ENCODE results near the gene REEP2. TPM values are rescaled to one million over a fixed set of nuclear protein-coding genes. Genes with fewer than 3 reads are reported as not detected.
A peak's percentile ranks its signal among the peaks of the same experiment; 100 is the strongest.
"Not testable (repeated sequence)": the region's sequence is repeated elsewhere in the genome, so short reads cannot be mapped to it uniquely, and the experiment has no call there.

The REEP2 gene, protein sequence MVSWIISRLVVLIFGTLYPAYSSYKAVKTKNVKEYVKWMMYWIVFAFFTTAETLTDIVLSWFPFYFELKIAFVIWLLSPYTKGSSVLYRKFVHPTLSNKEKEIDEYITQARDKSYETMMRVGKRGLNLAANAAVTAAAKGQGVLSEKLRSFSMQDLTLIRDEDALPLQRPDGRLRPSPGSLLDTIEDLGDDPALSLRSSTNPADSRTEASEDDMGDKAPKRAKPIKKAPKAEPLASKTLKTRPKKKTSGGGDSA
- total RNA-seq (2014; rRNA removed; shearing (Covaris generic)) (3.9 and 5.4 TPM in 2 replicates), total RNA-seq (2022) (5.1 and 6.5 TPM in 2 replicates), Bru-seq, nascent RNA (percentile 26 among the genes with signal in this experiment), BruChase-seq, experiment 1, labeled RNA remaining after a 6-hour chase (percentile 29 among the genes with signal in this experiment), BruChase-seq, experiment 2, labeled RNA remaining after a 2-hour chase (percentile 30 among the genes with signal in this experiment)
- long read RNA-seq, partial matches to known transcripts: 0 of 7 reads
- long read RNA-seq, other reads (novel, unspliced or antisense): 5 of 7 reads

DNA sequence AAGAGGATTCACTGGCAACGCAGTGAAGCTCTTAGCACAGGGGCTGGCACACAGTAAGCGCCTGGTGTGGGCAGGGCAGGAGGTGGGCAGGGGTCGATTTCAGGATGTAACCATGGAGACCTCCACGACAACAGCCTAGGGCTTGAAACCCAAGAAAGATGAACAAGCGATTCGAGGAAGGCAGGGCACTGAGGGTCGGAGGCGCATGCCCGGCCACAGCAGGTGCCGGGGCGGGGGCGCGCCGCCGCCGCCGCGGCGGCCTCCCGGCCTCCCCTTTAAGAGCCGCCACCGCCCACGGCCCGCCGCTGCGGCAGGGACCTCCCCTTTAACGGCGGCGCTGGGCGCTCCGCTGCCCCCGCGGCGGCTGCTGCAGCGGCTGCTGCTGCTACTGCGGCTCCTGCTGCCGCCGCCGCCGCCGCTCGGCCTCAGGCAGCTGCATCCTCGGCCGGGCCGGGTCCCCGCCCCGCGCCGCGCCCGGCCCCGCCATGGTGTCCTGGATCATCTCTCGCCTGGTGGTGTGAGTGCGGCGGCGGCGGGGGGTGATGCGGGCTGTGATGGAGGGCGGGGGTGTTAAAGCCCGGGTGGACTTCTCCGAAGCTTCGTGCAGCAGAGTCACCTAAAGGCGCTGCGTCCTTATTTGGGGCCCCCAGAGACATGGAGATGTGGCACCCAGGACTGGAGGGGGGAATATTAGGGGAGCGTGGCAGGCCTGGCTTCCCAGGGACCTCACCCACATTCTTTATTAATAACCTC lies at the start of gene REEP2:
Gene REEP2, plus strand, starts transcription at position 334 of the 753 bp plus-strand sequence. Its CDS starts 152 bp downstream, at position 486.
- no peaks in the 10 kb centered on the region for H3K9me3 ChIP-seq (ENCODE audit: low read length)
- H3K79me2 ChIP-seq (ENCODE audit: insufficient read depth, low read depth, low read length): no peaks in the 10 kb centered on the region
- CTCF ChIA-PET (ENCODE audit: unreplicated experiment): no interaction called here
- H3K27ac ChIP-seq (ENCODE audit: low read depth, low read length, poor library complexity, severe bottlenecking): no peak within 1 kb of the TSS
- TF ChIP-seq, protein P1, sequence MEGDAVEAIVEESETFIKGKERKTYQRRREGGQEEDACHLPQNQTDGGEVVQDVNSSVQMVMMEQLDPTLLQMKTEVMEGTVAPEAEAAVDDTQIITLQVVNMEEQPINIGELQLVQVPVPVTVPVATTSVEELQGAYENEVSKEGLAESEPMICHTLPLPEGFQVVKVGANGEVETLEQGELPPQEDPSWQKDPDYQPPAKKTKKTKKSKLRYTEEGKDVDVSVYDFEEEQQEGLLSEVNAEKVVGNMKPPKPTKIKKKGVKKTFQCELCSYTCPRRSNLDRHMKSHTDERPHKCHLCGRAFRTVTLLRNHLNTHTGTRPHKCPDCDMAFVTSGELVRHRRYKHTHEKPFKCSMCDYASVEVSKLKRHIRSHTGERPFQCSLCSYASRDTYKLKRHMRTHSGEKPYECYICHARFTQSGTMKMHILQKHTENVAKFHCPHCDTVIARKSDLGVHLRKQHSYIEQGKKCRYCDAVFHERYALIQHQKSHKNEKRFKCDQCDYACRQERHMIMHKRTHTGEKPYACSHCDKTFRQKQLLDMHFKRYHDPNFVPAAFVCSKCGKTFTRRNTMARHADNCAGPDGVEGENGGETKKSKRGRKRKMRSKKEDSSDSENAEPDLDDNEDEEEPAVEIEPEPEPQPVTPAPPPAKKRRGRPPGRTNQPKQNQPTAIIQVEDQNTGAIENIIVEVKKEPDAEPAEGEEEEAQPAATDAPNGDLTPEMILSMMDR (conservative IDR thresholded peaks at IDR 0.05; ENCODE audit: low read length): no peak
- TF ChIP-seq EZH2phosphoT487 (IDR thresholded peaks at IDR 0.05; ENCODE audit: borderline replicate concordance, low read depth, low read length): no peak
- H4K20me1 ChIP-seq (ENCODE audit: insufficient read depth, low read length): no peaks in the 10 kb centered on the region
- POLR2A ChIA-PET: no interaction called here
- peak within 1 kb of the TSS; percentile 68 for H3K4me3 ChIP-seq (ENCODE audit: low read depth, low read length, poor library complexity, severe bottlenecking)
- peaks cover 26% of the 10 kb centered on the region for H3K36me3 ChIP-seq (ENCODE audit: insufficient read depth, low read length)
- 0 out of 2 replicates have a peak within 1 kb of the TSS, but pooled peaks have one; percentile 61 for H2AFZ ChIP-seq (ENCODE audit: low read length)
- peak within 1 kb of the TSS; percentile 66 for H3K4me2 ChIP-seq (ENCODE audit: low read length)
- no peaks in the 10 kb centered on the region for H3K9me2 ChIP-seq (ENCODE audit: insufficient read depth, low read length)
- BruUV-seq (replicated peaks): no TSS peak
- H3K4me1 ChIP-seq (ENCODE audit: insufficient read depth, low read length, poor library complexity, severe bottlenecking): no peaks in the 10 kb centered on the region
- peak; percentile 71 for DNase-seq (ENCODE audit: low spot score)
- intact Hi-C loops (cut with micrococcal nuclease; ENCODE audit: unreplicated experiment): no loop called here

DNA sequence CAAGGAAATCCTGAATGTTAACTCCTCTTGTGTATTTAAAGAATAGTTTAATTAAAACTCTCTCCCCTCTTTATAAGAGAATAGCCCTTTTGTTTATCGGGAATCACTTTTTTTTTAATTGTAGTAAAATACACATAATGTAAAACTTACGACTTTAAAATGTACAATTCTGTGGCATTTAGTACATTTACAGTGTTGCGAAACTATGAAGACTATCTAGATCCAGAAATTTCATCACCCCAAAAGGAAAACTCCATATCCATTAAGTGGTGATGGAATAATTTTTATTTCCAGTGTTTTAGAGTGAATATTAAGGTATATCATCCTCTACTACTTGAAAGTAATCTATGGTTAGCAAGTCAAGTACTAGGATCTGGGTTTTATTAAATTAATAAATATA lies 49.5 kb upstream of the REEP2 start:
- CTCF ChIA-PET (ENCODE audit: unreplicated experiment): no interaction called here
- no TSS peak for BruUV-seq (replicated peaks)
- no peaks in the 10 kb centered on the region for H3K4me1 ChIP-seq (ENCODE audit: insufficient read depth, low read length, poor library complexity, severe bottlenecking)
- H3K9me2 ChIP-seq (ENCODE audit: insufficient read depth, low read length): no peaks in the 10 kb centered on the region
- H3K79me2 ChIP-seq (ENCODE audit: insufficient read depth, low read depth, low read length): no peaks in the 10 kb centered on the region
- H4K20me1 ChIP-seq (ENCODE audit: insufficient read depth, low read length): no peaks in the 10 kb centered on the region
- H3K9me3 ChIP-seq (ENCODE audit: low read length): no peaks in the 10 kb centered on the region
- POLR2A ChIA-PET: no interaction called here
- no peak for TF ChIP-seq EZH2phosphoT487 (IDR thresholded peaks at IDR 0.05; ENCODE audit: borderline replicate concordance, low read depth, low read length)
- TF ChIP-seq, protein P1 (conservative IDR thresholded peaks at IDR 0.05; ENCODE audit: low read length): no peak
- no peak overlapping the region for H3K4me2 ChIP-seq (ENCODE audit: low read length)
- H3K4me3 ChIP-seq (ENCODE audit: low read depth, low read length, poor library complexity, severe bottlenecking): no peak overlapping the region
- no peak for DNase-seq (ENCODE audit: low spot score)
- H3K36me3 ChIP-seq (ENCODE audit: insufficient read depth, low read length): peaks cover 67% of the 10 kb centered on the region
- intact Hi-C loops (cut with micrococcal nuclease; ENCODE audit: unreplicated experiment): no loop called here
- no peak overlapping the region for H2AFZ ChIP-seq (ENCODE audit: low read length)
- H3K27ac ChIP-seq (ENCODE audit: low read depth, low read length, poor library complexity, severe bottlenecking): no peak overlapping the region

DNA sequence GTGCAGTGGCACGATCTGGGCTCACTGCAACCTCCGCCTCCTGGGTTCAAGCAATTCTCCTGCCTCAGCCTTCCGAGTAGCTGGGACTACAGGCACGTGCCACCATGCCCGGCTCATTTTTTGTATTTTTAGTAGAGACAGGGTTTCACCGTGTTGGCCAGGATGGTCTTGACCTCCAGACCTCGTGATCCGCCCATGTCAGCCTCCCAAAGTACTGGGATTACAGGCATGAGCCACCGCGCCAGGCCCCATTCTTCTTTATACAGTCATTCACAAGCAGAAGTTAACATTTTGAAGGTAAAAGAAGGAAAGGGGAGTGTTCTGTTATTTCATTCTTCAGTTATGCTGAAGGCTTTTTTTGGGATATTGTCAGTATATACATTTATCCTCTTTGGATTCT lies 48.9 kb upstream of the REEP2 start:
- H3K79me2 ChIP-seq (ENCODE audit: insufficient read depth, low read depth, low read length); BruUV-seq (replicated peaks); intact Hi-C loops (cut with micrococcal nuclease; ENCODE audit: unreplicated experiment); H3K4me3 ChIP-seq (ENCODE audit: low read depth, low read length, poor library complexity, severe bottlenecking); H3K4me2 ChIP-seq (ENCODE audit: low read length); H3K4me1 ChIP-seq (ENCODE audit: insufficient read depth, low read length, poor library complexity, severe bottlenecking); H2AFZ ChIP-seq (ENCODE audit: low read length); H3K9me3 ChIP-seq (ENCODE audit: low read length); H3K27ac ChIP-seq (ENCODE audit: low read depth, low read length, poor library complexity, severe bottlenecking); DNase-seq (ENCODE audit: low spot score); H4K20me1 ChIP-seq (ENCODE audit: insufficient read depth, low read length); H3K9me2 ChIP-seq (ENCODE audit: insufficient read depth, low read length); CTCF ChIA-PET (ENCODE audit: unreplicated experiment): not testable (repeated sequence)
- H3K36me3 ChIP-seq (ENCODE audit: insufficient read depth, low read length): peaks cover 72% of the 10 kb centered on the region
- POLR2A ChIA-PET: interaction anchor here (0.6 kb wide), 1 partner anchor 60 kb away, joined by 4 read pairs; no protein-coding TSS in a partner anchor

Data from OCI-LY7 (cell line).